HG03432 (cell line): Measurements from ENCODE around the gene ZFP36L1.

Source experiments
- ATAC-seq: cut with Tn5 transposase; IDR thresholded peaks from one replicate; pipeline ENCODE4 v1.9.1; 2021; ENCODE audit warnings: mild to moderate bottlenecking, moderate library complexity; ENCODE audit not compliant: unreplicated experiment

The ZFP36L1 gene

GRCh38 chr14:68741839-68742470 is 50.9 kb downstream of the ZFP36L1 start:
- peak; percentile 85 for ATAC-seq

GRCh38 chr14:68741477-68741791 is 51.4 kb downstream of the ZFP36L1 start:
- no peak for ATAC-seq

GRCh38 chr14:68740788-68741476 is 51.9 kb downstream of the ZFP36L1 start:
- ATAC-seq = no peak

- ATAC-seq = no peak
Observed at GRCh38 chr14:68739701-68740100, 53.2 kb downstream of the ZFP36L1 start.

GRCh38 chr14:68738559-68738958 is 54.3 kb downstream of the ZFP36L1 start:
- no peak for ATAC-seq
